Measurements from ENCODE around the gene FBXL2. TPM values are rescaled to one million over a fixed set of nuclear protein-coding genes. Genes with fewer than 3 reads are reported as not detected.

Gene FBXL2
- total and polyA plus RNA-seq, 3 donors from 2014 or later: 24.8 to 55.7 (median 38.3) TPM

- Histone ChIP-seq H3K27me3 (no peaks in the 10 kb centered on the region), H3K9me3 (no peaks in the 10 kb centered on the region), H3K27ac (no peak overlapping the region), H3K36me3 (ENCODE audit: low read depth, missing control alignments) (no peaks in the 10 kb centered on the region), H3K4me3 (no peak overlapping the region), H3K4me1 (no peaks in the 10 kb centered on the region)
- TF ChIP-seq POLR2A (IDR thresholded peaks at IDR 0.05): no peak
- TF ChIP-seq CTCF (IDR thresholded peaks at IDR 0.05): no peak
- intact Hi-C loops (cut with DNase I; ENCODE audit: low total_unique reads): no loop called here
- 92 to 98% methylated on average over 4 of the region's 4 CpGs for WGBS, 2 donors
- no peak for DNase-seq
These were observed 114.9 kb downstream of the FBXL2 start for GRCh38 chr3:33392144-33392543.

- TF ChIP-seq POLR2A (IDR thresholded peaks at IDR 0.05) (no peak), CTCF (IDR thresholded peaks at IDR 0.05) (no peak)
- Histone ChIP-seq H3K4me1 (no peaks in the 10 kb centered on the region), H3K27ac (no peak overlapping the region), H3K9me3 (no peaks in the 10 kb centered on the region), H3K36me3 (ENCODE audit: low read depth, missing control alignments) (no peaks in the 10 kb centered on the region), H3K4me3 (no peak overlapping the region), H3K27me3 (no peaks in the 10 kb centered on the region)
- DNase-seq: no peak
- 70 to 75% methylated on average over 4 of the region's 4 CpGs for WGBS, 2 donors
- intact Hi-C loops (cut with DNase I; ENCODE audit: low total_unique reads): no loop called here
These were observed 115.5 kb downstream of the FBXL2 start for GRCh38 chr3:33392703-33393125.

GRCh38 chr3:33394403-33395054 lies 117.3 kb downstream of the FBXL2 start:
- no peaks in the 10 kb centered on the region for H3K4me1 ChIP-seq
- no peak overlapping the region for H3K4me3 ChIP-seq
- WGBS, 2 donors: 88 to 89% methylated on average over 1 of the region's 1 CpG
- H3K27ac ChIP-seq: no peak overlapping the region
- H3K27me3 ChIP-seq: no peaks in the 10 kb centered on the region
- DNase-seq: no peak
- no peaks in the 10 kb centered on the region for H3K36me3 ChIP-seq (ENCODE audit: low read depth, missing control alignments)
- no peak for TF ChIP-seq POLR2A (IDR thresholded peaks at IDR 0.05)
- TF ChIP-seq CTCF (IDR thresholded peaks at IDR 0.05): no peak
- H3K9me3 ChIP-seq: no peaks in the 10 kb centered on the region
- intact Hi-C loops (cut with DNase I; ENCODE audit: low total_unique reads): no loop called here

- intact Hi-C loops (cut with DNase I; ENCODE audit: low total_unique reads): no loop called here
- H3K9me3 ChIP-seq: no peaks in the 10 kb centered on the region
- H3K27ac ChIP-seq: no peak overlapping the region
- H3K4me3 ChIP-seq: no peak overlapping the region
- 84 to 95% methylated on average over 7 of the region's 7 CpGs for WGBS, 2 donors
- DNase-seq: no peak
- no peaks in the 10 kb centered on the region for H3K4me1 ChIP-seq
- no peak for TF ChIP-seq CTCF (IDR thresholded peaks at IDR 0.05)
- no peak for TF ChIP-seq POLR2A (IDR thresholded peaks at IDR 0.05)
- H3K36me3 ChIP-seq (ENCODE audit: low read depth, missing control alignments): no peaks in the 10 kb centered on the region
- no peaks in the 10 kb centered on the region for H3K27me3 ChIP-seq
These were observed 118.7 kb downstream of the FBXL2 start for GRCh38 chr3:33395900-33396299.

- H3K4me3 ChIP-seq: no peak overlapping the region
- H3K4me1 ChIP-seq: no peaks in the 10 kb centered on the region
- intact Hi-C loops (cut with DNase I; ENCODE audit: low total_unique reads): no loop called here
- 94 to 98% methylated on average over 5 of the region's 5 CpGs for WGBS, 2 donors
- H3K27ac ChIP-seq: no peak overlapping the region
- no peak for TF ChIP-seq POLR2A (IDR thresholded peaks at IDR 0.05)
- no peak for TF ChIP-seq CTCF (IDR thresholded peaks at IDR 0.05)
- no peaks in the 10 kb centered on the region for H3K9me3 ChIP-seq
- no peak for DNase-seq
- H3K27me3 ChIP-seq: no peaks in the 10 kb centered on the region
- H3K36me3 ChIP-seq (ENCODE audit: low read depth, missing control alignments): no peaks in the 10 kb centered on the region
These were observed 121.2 kb downstream of the FBXL2 start for GRCh38 chr3:33398410-33398809.

Measured in testis (tissue), 3 donors.